ENCODE data around the gene ZDHHC15. TPM values are rescaled to one million over a fixed set of nuclear protein-coding genes. Genes with fewer than 3 reads are reported as not detected.

ZDHHC15 gene
- total RNA-seq, 1 donor from 2014 or later, result 3.3 TPM

GRCh38 chrX:75327607-75328006 is 195.2 kb downstream of the ZDHHC15 start:
- no peak for ATAC-seq
- intact Hi-C loops (cut with DNase I), result no loop called here
- DNase-seq (ENCODE audit: low spot score), result no peak

Other genes starting within 250 kb of the ZDHHC15 start
- 14.4 TPM for gene UPRT, start 249.0 kb downstream of the ZDHHC15 start, total RNA-seq

All from sciatic nerve (tissue), 2 donors.